GM12872 (cell line): Measurements from ENCODE around the gene PRM3.

Experiments used
- CTCF ChIP-seq: IDR thresholded peaks from 3 replicates; pipeline ENCODE4 v1.5.1; 2011; ENCODE audit warnings: low read depth, mild to moderate bottlenecking, low read length, moderate library complexity; ENCODE audit not compliant: insufficient read depth

The PRM3 gene

GRCh38 chr16:11258553-11259492, 14.6 kb downstream of the PRM3 start:
- TF ChIP-seq CTCF: no peak

GRCh38 chr16:11257131-11257938, 16.1 kb downstream of the PRM3 start:
- peak; percentile 84 for TF ChIP-seq CTCF

GRCh38 chr16:11256661-11257130, 16.7 kb downstream of the PRM3 start:
- TF ChIP-seq CTCF: no peak

GRCh38 chr16:11255737-11256660, 17.4 kb downstream of the PRM3 start, which contains the start of gene SOCS1:
Gene SOCS1, minus strand, starts transcription at chr16:11256204. Its CDS starts 726 bp downstream, at chr16:11255478.
- peak; percentile 69 for TF ChIP-seq CTCF

GRCh38 chr16:11254913-11255736, 18.3 kb downstream of the PRM3 start:
- peak; percentile 43 for TF ChIP-seq CTCF

- TF ChIP-seq CTCF: no peak
These were observed 19.2 kb downstream of the PRM3 start for GRCh38 chr16:11253995-11254912.
